ENCODE measurements around the gene DENND2C.
"Not testable (repeated sequence)": the region's sequence is repeated elsewhere in the genome, so short reads cannot be mapped to it uniquely, and the experiment has no call there.

DENND2C gene

GRCh38 chr1:114607223-114607622 is 62.6 kb downstream of the DENND2C start:
- DNase-seq (ENCODE audit: low read depth), result no peak

DNA sequence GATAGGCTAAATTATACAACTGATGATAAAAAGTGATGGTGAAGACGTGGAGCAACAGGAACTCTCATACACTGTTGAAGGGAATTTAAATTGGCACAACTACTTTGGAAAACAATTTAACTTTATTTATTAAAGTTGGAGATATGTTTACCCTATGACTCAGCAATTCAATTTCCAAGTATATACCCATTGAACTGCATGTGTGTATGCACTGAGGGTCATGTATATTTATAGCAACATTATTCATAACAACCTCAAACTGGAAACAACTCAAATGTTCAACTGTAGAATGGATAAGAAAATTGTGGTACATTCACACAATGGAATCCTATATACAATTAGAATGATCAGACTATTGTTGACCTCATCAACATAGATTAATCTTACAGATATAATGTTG is 71.9 kb downstream of the DENND2C start:
- no peak for DNase-seq (ENCODE audit: low read depth)

DNA sequence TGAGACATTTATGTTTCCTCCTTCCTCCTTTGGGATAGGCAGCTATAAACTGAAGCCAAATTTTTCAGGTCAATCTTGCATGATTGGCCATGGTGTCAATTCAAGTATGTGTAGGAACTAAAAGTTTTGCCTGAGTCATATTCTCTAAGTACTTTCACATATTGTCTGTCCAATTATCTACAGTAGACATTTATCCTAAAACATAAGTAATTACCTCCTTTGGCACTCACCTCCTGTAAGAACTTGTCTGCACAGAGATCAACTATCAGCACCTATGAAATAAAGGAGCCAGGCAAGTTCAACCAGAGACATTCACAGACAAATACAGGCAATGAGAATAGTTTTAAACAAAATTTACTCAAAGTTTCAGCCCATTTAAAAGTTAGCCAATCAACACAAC is 74.2 kb downstream of the DENND2C start:
- no peak for DNase-seq (ENCODE audit: low read depth)

- DNase-seq (ENCODE audit: low read depth), result no peak
Observed at GRCh38 chr1:114594046-114594445, 75.8 kb downstream of the DENND2C start.

DNA sequence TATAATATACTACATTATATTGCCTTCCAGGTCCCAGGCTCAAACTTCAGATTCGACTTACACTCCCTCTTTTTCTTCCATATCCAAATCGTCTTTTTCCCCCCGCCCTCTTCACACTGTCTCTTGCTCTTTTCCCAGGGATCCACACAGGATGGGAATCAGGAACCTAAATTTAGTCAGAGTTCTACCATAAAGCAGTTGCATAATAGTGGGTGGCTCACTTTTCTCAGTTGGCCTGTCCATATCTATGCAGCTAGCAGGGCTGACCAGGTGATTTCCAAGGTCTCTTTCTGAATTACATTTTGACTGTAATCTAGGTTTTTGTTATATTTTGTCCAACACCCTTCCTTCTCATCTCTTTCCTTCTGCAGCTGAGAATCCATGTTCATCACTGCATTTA is 80.7 kb downstream of the DENND2C start:
- DNase-seq (ENCODE audit: low read depth), result no peak

- no peak for DNase-seq (ENCODE audit: low read depth)
Observed at GRCh38 chr1:114588196-114588689, 81.6 kb downstream of the DENND2C start.

- DNase-seq (ENCODE audit: low read depth), result no peak
Observed at GRCh38 chr1:114587203-114587991, 82.5 kb downstream of the DENND2C start.

GRCh38 chr1:114586513-114587047 is 83.3 kb downstream of the DENND2C start:
- DNase-seq (ENCODE audit: low read depth), result no peak

DNA sequence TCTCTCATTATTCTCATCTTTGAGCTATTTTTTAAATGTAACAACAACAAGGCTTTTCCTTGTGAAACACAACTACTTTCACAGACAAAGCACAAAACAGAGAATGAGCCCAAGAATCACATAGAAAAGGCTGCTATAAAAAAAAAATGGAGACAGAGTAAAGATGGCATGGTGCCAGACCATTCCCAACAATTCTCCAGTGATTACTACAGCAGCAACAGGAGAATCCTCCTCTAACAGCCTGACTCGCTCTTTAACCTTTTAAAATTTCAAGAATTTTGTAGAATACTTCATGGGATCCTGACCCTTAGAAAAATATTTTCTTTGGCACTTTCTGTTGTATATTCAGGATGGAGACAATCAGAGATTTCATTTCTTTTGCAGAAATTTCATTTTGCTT is 84.6 kb downstream of the DENND2C start:
- DNase-seq (ENCODE audit: low read depth), result no peak

DNA sequence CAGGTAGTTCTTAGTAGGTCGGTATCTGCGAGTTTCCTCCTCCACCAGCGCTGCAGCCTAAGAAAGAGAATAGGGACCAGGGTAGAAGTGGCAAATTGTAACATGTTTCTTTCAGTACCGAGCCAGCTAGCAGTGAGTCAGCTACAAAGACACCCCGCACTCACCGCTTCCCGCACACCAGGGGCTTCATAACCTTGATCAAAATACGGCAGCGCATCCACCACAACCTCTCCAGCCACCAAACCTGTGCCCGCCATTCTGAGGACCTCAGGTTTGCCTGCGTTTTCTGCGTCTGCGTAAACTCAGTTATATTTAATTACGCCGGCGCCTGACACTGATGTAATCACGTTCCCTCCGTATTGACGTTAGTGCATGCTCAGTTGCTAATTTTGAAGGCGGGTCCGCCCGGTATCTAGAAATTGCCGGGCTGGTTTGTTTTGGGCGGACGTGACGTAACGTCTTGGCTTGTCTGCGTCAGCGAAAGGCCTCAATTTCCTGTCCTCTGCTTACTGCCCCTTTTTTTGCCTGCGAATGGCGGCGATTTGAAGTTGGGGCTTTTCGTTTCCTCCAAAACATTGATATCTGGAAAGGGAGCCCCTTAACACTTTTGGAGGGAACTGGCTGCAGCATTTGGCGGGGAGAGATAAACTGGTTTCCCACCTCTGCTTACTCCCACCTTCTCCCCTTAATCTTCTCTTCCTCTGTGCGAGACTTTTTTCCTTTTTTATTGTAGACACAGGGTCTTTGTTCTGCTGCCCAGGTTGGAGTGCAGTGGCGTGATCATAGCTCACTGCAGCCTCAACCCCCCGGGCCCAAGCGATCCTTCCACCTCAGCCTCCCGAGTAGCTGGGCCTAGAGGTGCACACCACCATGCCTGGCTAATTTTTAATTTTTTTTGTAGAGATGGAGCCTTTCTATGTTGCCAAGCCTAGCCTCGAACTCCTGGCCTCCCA is 88.2 kb downstream of the DENND2C start, which contains the start of gene BCAS2:
BCAS2 (minus strand) TSS at position 281 of the 953 bp plus-strand sequence; CDS start at position 257, 24 bp downstream.
- DNase-seq (ENCODE audit: low read depth), result peak; percentile 96

- no peak for DNase-seq (ENCODE audit: low read depth)
Observed at GRCh38 chr1:114574365-114574764, 95.5 kb downstream of the DENND2C start.

DNA sequence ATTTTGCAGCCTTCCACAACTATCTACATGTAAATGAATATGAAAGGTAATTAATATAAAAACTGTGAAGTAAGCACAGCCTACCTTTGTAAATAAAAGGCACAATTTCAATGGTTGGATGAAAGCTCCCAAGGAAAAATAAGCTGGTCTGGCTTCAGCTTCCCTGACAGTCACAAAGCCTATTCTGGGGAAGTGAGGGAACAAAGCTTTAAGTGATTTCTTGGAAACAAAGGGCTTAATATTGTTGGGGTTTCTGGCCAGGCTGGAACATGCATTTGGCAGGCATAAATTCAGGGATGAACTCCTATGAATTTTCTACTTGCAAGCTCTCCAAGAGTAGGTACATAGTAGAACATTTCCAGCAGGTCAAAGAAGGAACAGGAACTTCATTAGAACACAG is 105.7 kb downstream of the DENND2C start:
- no peak for DNase-seq (ENCODE audit: low read depth)

DNA sequence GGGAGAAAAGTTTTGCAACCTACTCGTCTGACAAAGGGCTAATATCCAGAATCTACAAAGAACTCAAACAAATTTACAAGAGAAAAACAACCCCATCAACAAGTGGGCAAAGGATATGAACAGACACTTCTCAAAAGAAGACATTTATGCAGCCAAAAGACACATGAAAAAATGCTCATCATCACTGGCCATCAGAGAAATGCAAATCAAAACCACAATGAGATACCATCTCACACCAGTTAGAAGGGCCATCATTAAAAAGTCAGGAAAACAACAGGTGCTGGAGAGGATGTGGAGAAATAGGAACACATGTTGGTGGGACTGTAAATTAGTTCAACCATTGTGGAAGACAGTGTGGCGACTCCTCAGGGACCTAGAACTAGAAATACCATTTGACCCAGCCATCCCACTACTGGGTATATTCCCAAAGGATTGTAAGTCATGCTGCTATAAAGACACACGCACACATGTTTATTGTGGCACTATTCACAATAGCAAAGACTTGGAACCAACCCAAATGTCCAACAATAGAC is 106.8 kb downstream of the DENND2C start:
- DNase-seq (ENCODE audit: low read depth), result not testable (repeated sequence)

GRCh38 chr1:114561333-114561732 is 108.5 kb downstream of the DENND2C start:
- DNase-seq (ENCODE audit: low read depth), result no peak

DNA sequence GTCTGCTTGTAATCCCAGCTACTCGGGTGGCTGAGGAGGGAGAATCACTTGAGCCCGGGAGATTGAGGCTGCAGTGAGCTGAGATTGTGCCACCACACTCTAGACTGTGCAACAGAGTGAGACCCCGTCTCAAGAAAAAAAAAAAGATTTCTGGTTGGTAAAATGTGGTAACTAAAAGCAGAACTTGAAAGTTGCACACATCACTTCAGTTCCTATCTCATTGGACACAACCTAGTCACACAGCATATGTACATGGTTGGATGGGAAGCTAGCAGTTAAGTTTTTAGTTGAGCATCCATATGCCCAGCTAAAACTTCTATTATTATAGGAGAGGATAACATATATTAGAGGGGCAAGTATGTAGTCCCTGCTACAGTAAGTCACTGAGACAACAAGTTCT is 110.5 kb downstream of the DENND2C start:
- DNase-seq (ENCODE audit: low read depth), result no peak

GRCh38 chr1:114558544-114558943 is 111.3 kb downstream of the DENND2C start:
- DNase-seq (ENCODE audit: low read depth), result no peak

GRCh38 chr1:114554577-114554976 is 115.3 kb downstream of the DENND2C start:
- DNase-seq (ENCODE audit: low read depth), result no peak

DNA sequence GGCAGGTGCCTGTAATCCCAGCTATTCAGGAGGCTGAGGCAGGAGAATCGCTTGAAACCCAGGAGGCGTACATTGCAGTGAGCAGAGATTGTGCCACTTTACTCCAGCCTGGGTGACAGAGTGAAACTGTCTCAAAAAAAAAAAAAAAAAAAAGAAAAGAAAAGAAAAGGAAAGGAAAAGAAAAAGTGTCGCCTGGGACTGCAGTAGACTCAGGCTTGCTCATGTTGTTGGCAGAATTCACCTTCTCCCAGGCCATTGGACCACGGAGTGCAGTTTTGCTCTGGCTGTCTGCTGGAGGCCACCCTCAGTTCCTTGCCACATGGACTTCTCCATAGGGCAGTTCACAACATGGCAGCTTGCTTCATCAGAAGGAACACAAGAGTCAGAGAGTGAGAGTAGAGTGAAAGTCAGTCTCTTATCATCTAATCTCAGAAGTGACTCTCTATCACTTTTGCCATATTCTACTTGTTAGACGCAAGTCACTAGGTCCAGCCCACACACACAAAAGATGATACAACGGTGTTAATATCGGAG is 117.7 kb downstream of the DENND2C start:
- no peak for DNase-seq (ENCODE audit: low read depth)

DNA sequence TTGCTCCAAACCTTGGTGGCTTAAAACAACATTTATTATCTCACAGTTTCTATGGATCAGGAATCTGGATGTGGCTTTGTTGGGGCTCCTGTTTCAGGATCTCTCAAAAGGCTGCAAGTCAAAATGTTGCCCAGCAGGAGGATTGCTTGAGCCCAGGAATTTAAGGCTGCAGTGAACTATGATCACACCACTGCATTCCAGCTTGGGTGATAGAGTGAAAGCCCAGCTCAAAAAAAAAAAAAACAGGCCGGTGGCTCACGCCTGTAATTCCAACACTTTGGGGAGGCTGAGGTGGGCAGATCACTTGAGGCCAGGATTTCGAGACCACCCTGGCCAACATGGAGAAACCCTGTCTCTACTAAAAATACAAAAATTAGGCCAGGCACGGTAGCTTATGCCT is 118.4 kb downstream of the DENND2C start:
- DNase-seq (ENCODE audit: low read depth), result no peak

DNA sequence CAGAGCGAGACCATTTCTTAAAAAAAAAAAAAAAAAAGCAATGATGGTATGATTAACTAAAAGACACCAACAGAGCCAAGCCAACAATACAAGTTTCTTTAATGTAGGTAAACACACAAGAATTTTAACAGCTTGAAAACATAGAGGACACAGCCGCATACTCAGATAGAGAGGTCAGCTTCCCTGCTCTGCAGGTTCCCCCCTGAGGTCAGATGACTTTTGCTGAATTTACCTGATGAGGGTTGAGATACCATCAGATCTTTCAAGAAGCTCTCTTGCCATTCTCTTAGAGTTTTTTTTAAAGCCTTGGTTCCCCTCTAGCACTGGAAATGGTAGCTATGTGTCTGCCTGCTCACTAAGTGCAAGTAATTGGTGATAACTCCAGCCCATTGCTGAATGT is 119.5 kb downstream of the DENND2C start:
- no peak for DNase-seq (ENCODE audit: low read depth)

- DNase-seq (ENCODE audit: low read depth), result no peak
Observed at GRCh38 chr1:114549137-114549536, 120.7 kb downstream of the DENND2C start.

GRCh38 chr1:114547076-114547475 is 122.8 kb downstream of the DENND2C start:
- no peak for DNase-seq (ENCODE audit: low read depth)

Measured in fibroblast of the conjunctiva (primary cell).